Measurements from ENCODE around the gene CPT1B.
"Not testable (repeated sequence)": the region's sequence is repeated elsewhere in the genome, so short reads cannot be mapped to it uniquely, and the experiment has no call there.

The CPT1B gene

GRCh38 chr22:50608996-50609395, 30.8 kb upstream of the CPT1B start:
- no peak for DNase-seq

GRCh38 chr22:50608058-50608840, 30.0 kb upstream of the CPT1B start:
- not testable (repeated sequence) for DNase-seq

- no peak for DNase-seq
Measured at GRCh38 chr22:50607659-50608020, 29.4 kb upstream of the CPT1B start.

- DNase-seq: no peak
Measured at GRCh38 chr22:50606946-50607658, 28.9 kb upstream of the CPT1B start.

GRCh38 chr22:50606165-50606945, 28.1 kb upstream of the CPT1B start:
- no peak for DNase-seq

- DNase-seq: no peak
Measured at GRCh38 chr22:50605613-50606074, 27.4 kb upstream of the CPT1B start.

GRCh38 chr22:50605002-50605612, 26.9 kb upstream of the CPT1B start:
- no peak for DNase-seq

- DNase-seq: no peak
Measured at GRCh38 chr22:50604256-50605001, 26.2 kb upstream of the CPT1B start.

GRCh38 chr22:50603511-50604255, 25.5 kb upstream of the CPT1B start:
- no peak for DNase-seq

GRCh38 chr22:50602338-50602700, 24.1 kb upstream of the CPT1B start:
- no peak for DNase-seq

- no peak for DNase-seq
Measured at GRCh38 chr22:50601669-50602337, 23.6 kb upstream of the CPT1B start.

GRCh38 chr22:50600967-50601668, 22.9 kb upstream of the CPT1B start:
- DNase-seq: no peak

GRCh38 chr22:50600538-50600937, 22.3 kb upstream of the CPT1B start, which contains the start of gene MAPK8IP2:
TSS of gene MAPK8IP2 (plus strand) at chr22:50600793. CDS start at chr22:50600819, 26 bp downstream.
- DNase-seq: no peak

- DNase-seq: peak; percentile 30
Measured at GRCh38 chr22:50599816-50600455, 21.7 kb upstream of the CPT1B start.

GRCh38 chr22:50597097-50597496, 18.9 kb upstream of the CPT1B start:
- DNase-seq: no peak

- no peak for DNase-seq
Measured at GRCh38 chr22:50595189-50595588, 17.0 kb upstream of the CPT1B start.

GRCh38 chr22:50587407-50587806, 9.2 kb upstream of the CPT1B start:
- DNase-seq: no peak

GRCh38 chr22:50586416-50586815, 8.2 kb upstream of the CPT1B start:
- DNase-seq: no peak

GRCh38 chr22:50585781-50586180, 7.6 kb upstream of the CPT1B start:
- DNase-seq: no peak

- DNase-seq: no peak
Measured at GRCh38 chr22:50585238-50585637, 7.0 kb upstream of the CPT1B start.

All from activated CD4-positive, alpha-beta T cell treated with anti-CD3 and anti-CD28 coated beads for 1 hour (primary cell).